Fibroblast of villous mesenchyme (primary cell): ENCODE data around the gene NLRC4. TPM values are rescaled to one million over a fixed set of nuclear protein-coding genes. Genes with fewer than 3 reads are reported as not detected.

ENCODE experiments used
- DNase-seq: peaks from one replicate; pipeline ENCODE4 v3.0.0-alpha.2; 2010; ENCODE audit warnings: low read depth
- H3K4me3 ChIP-seq: 2 replicates; pipeline ENCODE4 v1.5.1; 2011; ENCODE audit warnings: low read depth, mild to moderate bottlenecking, low read length
- total RNA-seq: library from RNA; depleted of rRNA; stranded (reverse); fragments of >200 nt; gene quantifications from 2 replicates; pipeline ENCODE4 v1.2.3, GENCODE V29; 2012
- TF ChIP-seq, protein P1 (sequence below): IDR thresholded peaks from 2 replicates; pipeline ENCODE4 v1.5.1; 2012; ENCODE audit warnings: low read depth, mild to moderate bottlenecking, low read length; ENCODE audit not compliant: insufficient read depth

The NLRC4 gene
- total RNA-seq, 1 donor: not detected

GRCh38 chr2:32271063-32271462, 6.4 kb upstream of the NLRC4 start:
- no peak overlapping the region for H3K4me3 ChIP-seq
- TF ChIP-seq, protein P1, sequence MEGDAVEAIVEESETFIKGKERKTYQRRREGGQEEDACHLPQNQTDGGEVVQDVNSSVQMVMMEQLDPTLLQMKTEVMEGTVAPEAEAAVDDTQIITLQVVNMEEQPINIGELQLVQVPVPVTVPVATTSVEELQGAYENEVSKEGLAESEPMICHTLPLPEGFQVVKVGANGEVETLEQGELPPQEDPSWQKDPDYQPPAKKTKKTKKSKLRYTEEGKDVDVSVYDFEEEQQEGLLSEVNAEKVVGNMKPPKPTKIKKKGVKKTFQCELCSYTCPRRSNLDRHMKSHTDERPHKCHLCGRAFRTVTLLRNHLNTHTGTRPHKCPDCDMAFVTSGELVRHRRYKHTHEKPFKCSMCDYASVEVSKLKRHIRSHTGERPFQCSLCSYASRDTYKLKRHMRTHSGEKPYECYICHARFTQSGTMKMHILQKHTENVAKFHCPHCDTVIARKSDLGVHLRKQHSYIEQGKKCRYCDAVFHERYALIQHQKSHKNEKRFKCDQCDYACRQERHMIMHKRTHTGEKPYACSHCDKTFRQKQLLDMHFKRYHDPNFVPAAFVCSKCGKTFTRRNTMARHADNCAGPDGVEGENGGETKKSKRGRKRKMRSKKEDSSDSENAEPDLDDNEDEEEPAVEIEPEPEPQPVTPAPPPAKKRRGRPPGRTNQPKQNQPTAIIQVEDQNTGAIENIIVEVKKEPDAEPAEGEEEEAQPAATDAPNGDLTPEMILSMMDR: no peak
- DNase-seq: no peak

DNA sequence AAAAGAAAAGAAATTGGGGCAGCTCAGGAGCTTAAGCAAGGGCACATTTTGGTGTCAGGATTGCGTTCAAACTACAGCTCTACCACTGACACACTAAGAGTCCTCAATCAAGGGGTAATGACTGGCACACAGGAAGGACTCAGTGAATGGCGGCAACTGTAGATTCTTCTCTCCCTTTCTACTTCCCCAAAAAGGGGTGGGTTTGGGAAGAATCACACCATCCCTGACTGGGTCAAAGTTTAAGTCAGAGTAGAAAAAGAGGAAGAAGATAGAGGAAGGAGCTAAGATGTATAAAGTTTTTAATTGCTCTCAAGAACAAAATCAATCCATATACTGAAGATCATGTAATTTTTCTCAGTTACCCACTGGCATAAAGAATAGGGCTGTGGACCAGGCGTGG, 2.6 kb downstream of the NLRC4 start:
- H3K4me3 ChIP-seq: no peak overlapping the region
- TF ChIP-seq, protein P1: no peak
- DNase-seq: no peak

DNA sequence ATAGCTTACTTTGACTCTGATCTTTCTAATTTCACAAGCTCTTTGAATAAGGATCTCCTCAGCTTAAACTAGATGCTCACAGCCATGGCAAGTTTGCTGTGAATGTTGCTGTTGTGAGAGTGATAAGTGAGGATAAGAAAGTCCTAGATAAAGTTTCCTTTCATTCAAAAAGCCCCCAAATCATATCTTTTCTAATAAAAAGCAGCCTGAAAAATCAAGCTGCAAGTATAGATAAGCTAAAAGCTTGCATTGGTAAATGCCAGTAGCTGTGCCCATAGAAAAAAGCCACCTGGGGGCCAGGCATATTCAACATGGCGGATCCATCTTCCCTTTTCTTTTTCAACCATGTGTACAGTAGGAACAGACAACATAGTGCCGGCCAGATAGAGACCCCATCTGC, 4.3 kb downstream of the NLRC4 start:
- no peak for DNase-seq
- no peak overlapping the region for H3K4me3 ChIP-seq
- TF ChIP-seq, protein P1: no peak

DNA sequence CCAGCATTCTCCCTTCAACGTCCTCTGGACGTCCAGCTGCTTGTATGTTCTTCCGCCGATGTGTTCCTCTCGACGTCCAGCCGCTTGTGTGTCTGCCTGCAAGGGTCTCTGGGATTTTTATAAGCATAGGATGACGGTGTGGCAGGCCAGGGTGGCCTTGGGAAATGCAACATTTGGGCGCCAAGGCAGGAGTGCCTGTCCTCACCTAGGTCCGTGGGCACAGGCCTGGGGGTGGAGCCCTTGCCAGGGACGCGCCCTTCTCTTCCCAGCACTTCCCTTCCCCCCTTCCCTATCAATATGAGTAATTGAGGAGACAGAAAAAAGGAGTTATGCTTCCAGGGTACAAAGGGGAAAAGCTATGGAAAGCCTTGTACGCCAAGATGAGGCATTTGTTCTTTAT, 6.4 kb downstream of the NLRC4 start:
- H3K4me3 ChIP-seq: no peak overlapping the region
- DNase-seq: no peak
- TF ChIP-seq, protein P1: no peak

- no peak overlapping the region for H3K4me3 ChIP-seq
- DNase-seq: no peak
- TF ChIP-seq, protein P1: no peak
Measured at GRCh38 chr2:32250290-32250689, 14.4 kb downstream of the NLRC4 start.

DNA sequence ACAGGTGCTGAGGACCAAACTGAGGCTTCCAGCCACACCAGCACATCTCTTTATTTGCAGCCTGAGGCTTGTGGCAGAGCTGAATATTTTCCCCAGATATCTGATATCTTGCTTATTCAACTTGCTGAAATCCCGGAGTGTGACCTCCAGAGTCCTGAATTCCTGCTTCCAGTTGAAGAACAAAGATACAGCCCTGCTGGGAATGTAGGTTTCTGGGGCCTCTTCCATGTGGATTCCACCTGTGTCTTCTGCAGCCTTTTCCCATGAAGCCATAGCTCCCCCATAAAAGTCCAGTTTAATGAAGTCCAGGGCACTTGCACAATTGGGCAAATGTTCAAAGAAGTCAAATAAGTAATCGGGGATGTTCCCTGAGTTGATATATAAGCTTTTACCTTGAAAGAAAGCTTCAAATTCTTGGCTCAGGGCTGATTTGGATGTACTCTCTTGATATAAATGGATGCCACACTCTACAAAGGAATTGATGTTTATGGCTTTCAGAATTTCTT, 14.9 kb downstream of the NLRC4 start:
- TF ChIP-seq, protein P1: no peak
- peak; percentile 37 for DNase-seq
- H3K4me3 ChIP-seq: no peak overlapping the region

DNA sequence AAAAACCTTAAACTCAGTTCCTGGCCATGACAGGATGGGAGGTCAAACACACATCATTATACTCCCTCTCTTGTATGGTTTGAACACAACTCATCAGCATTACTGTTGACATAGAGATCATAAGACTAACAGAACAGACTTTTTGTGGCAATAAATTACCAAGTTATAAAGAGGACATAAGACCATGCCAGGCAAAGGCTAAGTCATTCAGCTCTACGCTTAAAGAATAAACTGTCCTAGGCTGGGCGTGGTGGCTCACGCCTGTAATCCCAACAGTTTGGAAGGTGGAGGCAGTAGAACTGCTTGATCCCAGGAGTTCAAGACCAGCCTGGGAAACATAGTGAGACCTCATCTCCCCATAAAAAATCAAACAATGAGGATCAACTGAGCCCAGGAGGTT, 16.4 kb downstream of the NLRC4 start:
- TF ChIP-seq, protein P1: no peak
- no peak for DNase-seq

More for the DNA sequence above, 16.4 kb downstream of the NLRC4 start:
- no peak overlapping the region for H3K4me3 ChIP-seq
